Left ventricle myocardium inferior (tissue), 1 donor: Measurements from ENCODE around the gene CD72. TPM values are rescaled to one million over a fixed set of nuclear protein-coding genes. Genes with fewer than 3 reads are reported as not detected.
"Not testable (repeated sequence)": the region's sequence is repeated elsewhere in the genome, so short reads cannot be mapped to it uniquely, and the experiment has no call there.

Source experiments
- DNase-seq: peaks from one replicate; pipeline ENCODE4 v3.0.0-alpha.2; 2020
- H3K27ac ChIP-seq: fragments of 200-600 bp; replicated peaks from 2 replicates; pipeline ENCODE4 v1.8.0; 2021
- H3K27me3 ChIP-seq: fragments of 200-600 bp; 2 replicates; pipeline ENCODE4 v1.8.0; 2021; ENCODE audit warnings: low read depth
- H3K36me3 ChIP-seq: fragments of 200-600 bp; 2 replicates; pipeline ENCODE4 v1.8.0; 2021
- H3K4me1 ChIP-seq: fragments of 200-600 bp; 2 replicates; pipeline ENCODE4 v1.8.0; 2021
- H3K4me3 ChIP-seq: fragments of 200-600 bp; 2 replicates; pipeline ENCODE4 v1.8.0; 2021; ENCODE audit warnings: mild to moderate bottlenecking, moderate library complexity
- H3K9me3 ChIP-seq: fragments of 200-600 bp; replicated peaks from 2 replicates; pipeline ENCODE4 v1.8.0; 2021
- intact Hi-C: fragments of 100-400 bp; cut with micrococcal nuclease; formaldehyde crosslinking; loops from one replicate; pipeline ENCODE4 v1.11.0; 2022
- total RNA-seq: library from RNA; stranded (reverse); fragmentation: NEBNext Ultra II Directional; extraction: Animal tissue kit (Norgen Biotek cat#: 25700); gene quantifications from one replicate; pipeline ENCODE4 v1.2.1, GENCODE V29; 2021
- TF ChIP-seq, protein P1 (sequence below): fragments of 200-600 bp; IDR thresholded peaks from 2 replicates; pipeline ENCODE4 v1.8.0; 2021; ENCODE audit warnings: antibody characterized with exemption, mild to moderate bottlenecking, borderline replicate concordance
- donor health status: DM: no; HTN: yes; CAD: no; lungs with severe emphysema.

The CD72 gene
- total RNA-seq, 1 donor from 2014 or later, result 0.63 TPM

DNA sequence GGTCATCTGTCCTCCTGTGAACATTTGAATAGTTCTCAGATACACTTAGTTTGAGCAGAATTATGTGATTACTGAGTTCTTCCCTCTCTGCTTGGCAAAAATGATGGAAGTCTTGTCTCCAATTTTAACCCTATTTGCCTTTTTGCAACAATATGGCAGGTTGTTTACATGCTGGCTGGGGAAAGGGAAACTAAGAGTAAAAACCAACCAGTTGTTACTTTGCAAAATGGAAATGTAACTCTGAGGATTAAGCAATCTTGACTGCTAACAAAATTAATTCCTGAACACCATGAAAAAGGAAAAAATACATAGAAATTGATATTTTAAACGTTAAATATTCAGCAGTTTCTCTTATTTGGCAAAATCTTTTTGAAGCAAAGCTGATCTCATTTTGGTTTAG lies 21.4 kb upstream of the CD72 start:
- Histone ChIP-seq H3K27ac (no peak overlapping the region), H3K4me1 (peaks cover 4% of the 10 kb centered on the region), H3K27me3 (no peaks in the 10 kb centered on the region), H3K9me3 (no peaks in the 10 kb centered on the region), H3K4me3 (no peak overlapping the region), H3K36me3 (no peaks in the 10 kb centered on the region)
- TF ChIP-seq, protein P1, sequence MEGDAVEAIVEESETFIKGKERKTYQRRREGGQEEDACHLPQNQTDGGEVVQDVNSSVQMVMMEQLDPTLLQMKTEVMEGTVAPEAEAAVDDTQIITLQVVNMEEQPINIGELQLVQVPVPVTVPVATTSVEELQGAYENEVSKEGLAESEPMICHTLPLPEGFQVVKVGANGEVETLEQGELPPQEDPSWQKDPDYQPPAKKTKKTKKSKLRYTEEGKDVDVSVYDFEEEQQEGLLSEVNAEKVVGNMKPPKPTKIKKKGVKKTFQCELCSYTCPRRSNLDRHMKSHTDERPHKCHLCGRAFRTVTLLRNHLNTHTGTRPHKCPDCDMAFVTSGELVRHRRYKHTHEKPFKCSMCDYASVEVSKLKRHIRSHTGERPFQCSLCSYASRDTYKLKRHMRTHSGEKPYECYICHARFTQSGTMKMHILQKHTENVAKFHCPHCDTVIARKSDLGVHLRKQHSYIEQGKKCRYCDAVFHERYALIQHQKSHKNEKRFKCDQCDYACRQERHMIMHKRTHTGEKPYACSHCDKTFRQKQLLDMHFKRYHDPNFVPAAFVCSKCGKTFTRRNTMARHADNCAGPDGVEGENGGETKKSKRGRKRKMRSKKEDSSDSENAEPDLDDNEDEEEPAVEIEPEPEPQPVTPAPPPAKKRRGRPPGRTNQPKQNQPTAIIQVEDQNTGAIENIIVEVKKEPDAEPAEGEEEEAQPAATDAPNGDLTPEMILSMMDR, result no peak
- intact Hi-C loops, result no loop called here
- no peak for DNase-seq

DNA sequence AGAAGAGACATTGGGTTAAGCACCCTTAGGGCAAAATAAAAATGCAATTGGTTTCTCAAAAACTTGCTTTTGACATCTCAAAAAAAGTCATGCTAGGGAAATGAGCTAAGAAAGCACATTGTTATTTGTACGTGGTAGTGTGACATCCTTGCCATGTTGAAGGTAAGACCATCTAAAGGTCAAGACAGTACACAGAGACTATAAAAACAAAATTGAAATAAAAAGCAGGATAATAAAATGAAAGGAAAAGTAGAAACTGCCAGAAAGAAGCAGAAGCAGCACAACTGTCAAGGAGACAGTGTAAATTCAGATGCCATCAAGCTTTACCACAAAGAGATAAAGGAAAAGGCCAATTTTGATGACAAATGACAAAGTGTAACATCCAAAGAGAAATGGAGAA lies 21.0 kb upstream of the CD72 start:
- H3K9me3 ChIP-seq, H3K36me3 ChIP-seq, H3K27me3 ChIP-seq, H3K27ac ChIP-seq, DNase-seq, H3K4me3 ChIP-seq, intact Hi-C loops, H3K4me1 ChIP-seq: not testable (repeated sequence)

DNA sequence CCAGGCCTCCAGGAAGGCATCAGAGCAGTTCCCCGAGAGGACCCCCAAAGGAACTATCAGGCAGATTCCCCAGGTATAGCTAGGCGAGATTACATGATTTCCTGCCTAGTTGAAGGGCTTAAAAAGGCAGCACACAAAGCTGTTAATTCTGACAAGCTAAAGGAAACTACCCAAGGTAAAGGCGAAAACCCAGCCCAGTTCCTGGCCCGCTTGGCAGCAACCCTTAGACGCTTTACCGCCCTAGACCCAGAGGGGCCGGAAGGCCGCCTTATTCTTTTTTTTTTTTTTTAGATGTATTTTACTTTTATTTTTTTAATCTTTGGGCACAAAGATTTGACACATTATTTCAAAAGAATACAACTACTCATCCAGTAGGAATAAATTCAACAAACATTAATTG lies 20.5 kb upstream of the CD72 start:
- not testable (repeated sequence) for H3K4me1 ChIP-seq, DNase-seq

DNA sequence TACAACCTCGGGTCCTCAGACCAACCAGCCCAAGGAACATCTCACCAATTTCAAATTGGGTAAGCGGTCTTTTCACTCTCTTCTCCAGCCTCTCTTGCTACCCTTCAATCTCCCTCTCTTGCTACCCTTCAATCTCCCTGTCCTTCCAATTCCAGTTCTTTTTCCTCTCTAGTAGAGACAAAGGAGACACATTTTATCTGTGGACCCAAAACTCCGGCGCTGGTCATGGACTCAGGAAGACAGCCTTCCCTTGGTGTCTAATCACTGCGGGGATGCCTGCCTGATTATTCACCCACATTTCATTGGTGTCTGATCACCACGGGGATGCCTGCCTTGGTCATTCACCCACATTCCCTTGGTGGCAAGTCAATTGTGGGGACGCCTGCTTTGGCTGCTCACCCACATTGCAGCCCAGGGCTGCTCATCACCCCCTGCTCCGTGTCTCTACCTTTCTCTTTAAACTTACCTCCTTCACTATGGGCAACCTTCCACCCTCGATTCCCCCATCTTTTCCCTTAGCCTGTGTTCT lies 19.3 kb upstream of the CD72 start:
- H3K27ac ChIP-seq, H3K9me3 ChIP-seq, intact Hi-C loops, H3K4me3 ChIP-seq, H3K27me3 ChIP-seq, H3K4me1 ChIP-seq, DNase-seq, H3K36me3 ChIP-seq: not testable (repeated sequence)

More for the DNA sequence above, 20.5 kb upstream of the CD72 start:
- H3K27ac ChIP-seq, H3K36me3 ChIP-seq, H3K4me3 ChIP-seq, H3K9me3 ChIP-seq, intact Hi-C loops, H3K27me3 ChIP-seq: not testable (repeated sequence)

DNA sequence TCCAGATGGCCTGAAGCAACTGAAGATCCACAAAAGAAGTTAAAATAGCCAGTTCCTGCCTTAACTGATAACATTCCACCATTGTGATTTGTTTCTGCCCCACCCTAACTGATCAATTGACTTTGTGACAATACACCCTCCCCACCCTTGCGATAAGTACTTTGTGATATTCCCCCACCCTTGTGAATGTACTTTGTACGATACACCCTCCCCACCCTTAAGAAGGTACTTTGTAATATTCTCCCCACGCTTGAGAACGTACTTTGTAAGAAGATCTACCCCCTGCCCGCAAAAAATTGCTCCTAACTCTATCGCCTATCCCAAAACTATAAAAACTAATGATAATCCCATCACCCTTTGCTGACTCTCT lies 18.6 kb upstream of the CD72 start:
- H3K9me3 ChIP-seq, H3K27me3 ChIP-seq, H3K4me1 ChIP-seq, intact Hi-C loops, H3K36me3 ChIP-seq, DNase-seq, H3K4me3 ChIP-seq: not testable (repeated sequence)
- peak overlapping the region; percentile 30 for H3K27ac ChIP-seq

DNA sequence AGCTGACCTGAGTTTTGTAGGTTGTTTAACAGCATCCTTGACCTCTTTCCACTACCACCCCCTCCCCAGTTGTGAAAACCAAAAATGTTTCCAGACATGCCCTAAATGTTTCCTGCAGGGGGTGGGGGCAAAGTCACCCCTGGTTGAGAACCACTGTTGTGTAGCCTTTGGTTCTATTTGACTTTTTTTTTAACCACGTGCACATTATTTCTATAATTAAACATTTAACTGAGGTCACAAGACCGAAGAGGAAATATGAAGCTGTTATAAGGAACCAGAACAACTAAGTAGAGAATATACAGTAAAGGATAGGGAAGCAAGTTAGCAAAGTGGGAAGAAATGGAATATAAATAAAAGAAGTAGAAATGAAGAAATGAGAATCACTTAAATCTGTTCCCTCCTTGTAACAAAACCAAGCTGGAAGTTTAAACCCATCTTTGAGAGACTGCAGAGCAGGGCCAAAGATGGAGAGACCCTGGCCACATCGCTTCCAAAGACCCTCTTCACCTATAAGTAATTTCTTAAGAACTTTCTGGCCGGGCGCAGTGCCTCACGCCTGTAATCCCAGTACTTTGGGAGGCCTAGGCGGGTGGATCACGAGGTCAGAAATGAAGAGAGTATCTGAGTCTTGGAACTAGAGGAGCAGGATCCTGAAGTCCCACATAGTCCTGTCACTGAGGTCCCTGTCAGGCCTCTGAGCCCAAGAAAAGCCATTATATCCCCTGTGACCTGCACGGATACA lies 18.1 kb upstream of the CD72 start:
- no peaks in the 10 kb centered on the region for H3K9me3 ChIP-seq
- H3K4me1 ChIP-seq, result peaks cover 4% of the 10 kb centered on the region
- intact Hi-C loops, result no loop called here
- H3K4me3 ChIP-seq, result no peak overlapping the region
- H3K36me3 ChIP-seq, result no peaks in the 10 kb centered on the region
- peak overlapping the region; percentile 30 for H3K27ac ChIP-seq
- no peaks in the 10 kb centered on the region for H3K27me3 ChIP-seq
- TF ChIP-seq, protein P1, result no peak
- DNase-seq, result no peak

DNA sequence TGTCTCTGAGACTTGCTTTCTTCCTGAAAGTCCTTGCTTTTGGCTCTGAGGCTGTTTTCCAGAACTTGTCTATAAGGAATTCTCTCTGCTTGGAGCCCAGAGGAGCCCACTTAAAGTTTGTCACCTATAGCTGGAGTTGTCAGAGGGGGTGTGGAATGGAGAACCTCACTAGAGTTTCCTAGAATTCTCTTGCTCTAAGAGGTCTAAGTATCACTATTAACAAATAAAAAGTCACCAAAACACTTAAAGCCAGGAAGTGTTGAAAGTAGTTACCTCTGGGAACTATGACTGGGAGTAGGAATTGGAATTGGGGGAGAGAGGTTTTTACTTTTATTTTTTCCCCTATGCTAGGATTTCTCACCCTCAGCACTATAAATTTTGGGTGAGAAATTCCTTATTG lies 17.5 kb upstream of the CD72 start:
- H3K27me3 ChIP-seq, result no peaks in the 10 kb centered on the region
- no peak overlapping the region for H3K27ac ChIP-seq
- H3K9me3 ChIP-seq, result no peaks in the 10 kb centered on the region
- no peaks in the 10 kb centered on the region for H3K36me3 ChIP-seq
- intact Hi-C loops, result no loop called here
- no peak overlapping the region for H3K4me3 ChIP-seq
- no peak for DNase-seq
- H3K4me1 ChIP-seq, result peaks cover 4% of the 10 kb centered on the region
- TF ChIP-seq, protein P1, result no peak
